Endothelial cell of umbilical vein (primary cell): Measurements from ENCODE around the gene SNX24. TPM values are rescaled to one million over a fixed set of nuclear protein-coding genes. Genes with fewer than 3 reads are reported as not detected.

Experiments used
- BruUV-seq: library from RNA; stranded (reverse); fragments of 400-500 nt; replicated peaks from 2 replicates; lab custom pipeline; 2021; lab: Mats Ljungman, UMichigan
- CTCF ChIA-PET: fragments of 300-600, 350-600 bp; sonication (Branson Sonifier 250); formaldehyde crosslinking; loops from one replicate; lab custom pipeline; 2021; ENCODE audit warnings: antibody characterized with exemption, inconsistent platforms; lab: Charles Lee
- POLR2A ChIA-PET: fragments of 300-600, 350-600 bp; sonication (Branson Sonifier 250); formaldehyde crosslinking; loops from one replicate; lab custom pipeline; 2021; ENCODE audit warnings: antibody characterized with exemption, inconsistent platforms; lab: Charles Lee
- DNase-seq: peaks from one replicate; pipeline ENCODE4 v3.0.0-alpha.2; 2011; ENCODE audit warnings: low read depth, low spot score
- FAIRE-seq: peaks from 2 replicates; lab custom pipeline; 2011; peaks lifted over from hg19 to GRCh38; lab: Jason Lieb, UNC
- H2AFZ ChIP-seq: 2 replicates; pipeline ENCODE4 v1.6.0; 2012; ENCODE audit warnings: low read depth, low read length, control low read depth, inconsistent platforms
- H3K27ac ChIP-seq: 2 replicates; pipeline ENCODE4 v1.5.1; 2011; ENCODE audit warnings: low read depth, mild to moderate bottlenecking, control low read depth, low read length, moderate library complexity; ENCODE audit not compliant: insufficient read depth
- H3K27me3 ChIP-seq, 2 experiments: 2 replicates each; pipeline versions ENCODE4 v1.6.0 to v1.6.1; 2011; ENCODE audit warnings: low read length in 2 of 2, mixed read lengths in 1 of 2; ENCODE audit not compliant: control insufficient read depth in 2 of 2, insufficient read depth in 2 of 2
- H3K36me3 ChIP-seq, 2 experiments: 2 replicates in 1 of 2; 3 replicates in 1 of 2; pipeline ENCODE4 v1.5.1; 2011; ENCODE audit warnings: low read length in 2 of 2, mild to moderate bottlenecking in 1 of 2, moderate library complexity in 1 of 2; ENCODE audit not compliant: control insufficient read depth in 2 of 2, insufficient read depth in 2 of 2; ENCODE audit errors: extremely low read depth in 1 of 2
- H3K4me1 ChIP-seq: 3 replicates; pipeline ENCODE4 v1.5.1; 2011; ENCODE audit warnings: mild to moderate bottlenecking, low read length; ENCODE audit not compliant: control insufficient read depth, insufficient read depth; ENCODE audit errors: extremely low read depth
- H3K4me2 ChIP-seq: 2 replicates; pipeline ENCODE4 v1.6.1; 2011; ENCODE audit warnings: low read length, control low read depth, mixed read lengths; ENCODE audit not compliant: insufficient read depth
- H3K4me3 ChIP-seq, 3 experiments: fragments of 200-600 bp in 1 of 3; sonication (generic), shearing (Covaris generic) in 1 of 3; replicated peaks in 1 of 3; 2 replicates each; pipeline ENCODE4 v1.5.1; 2011 to 2016; ENCODE audit warnings: control low read depth in 3 of 3, low read length in 3 of 3, mild to moderate bottlenecking in 2 of 3, inconsistent platforms in 1 of 3, low read depth in 1 of 3, moderate library complexity in 1 of 3; ENCODE audit not compliant: insufficient read depth in 1 of 3
- H3K79me2 ChIP-seq: 2 replicates; pipeline ENCODE4 v1.6.0; 2012; ENCODE audit warnings: low read length, inconsistent platforms; ENCODE audit not compliant: control insufficient read depth, insufficient read depth
- H3K9ac ChIP-seq: replicated peaks from 2 replicates; pipeline ENCODE3; 2011; ENCODE audit warnings: low read length, control low read depth; ENCODE audit not compliant: insufficient read depth; ENCODE audit errors: extremely low read depth
- H3K9me1 ChIP-seq: replicated peaks from 3 replicates; pipeline ENCODE4 v1.6.0; 2011; ENCODE audit warnings: mild to moderate bottlenecking, low read length; ENCODE audit not compliant: control insufficient read depth, insufficient read depth; ENCODE audit errors: extremely low read depth
- H3K9me3 ChIP-seq: replicated peaks from 2 replicates; pipeline ENCODE4 v1.5.1; 2012; ENCODE audit warnings: low read length, inconsistent platforms; ENCODE audit not compliant: control insufficient read depth, insufficient read depth
- H4K20me1 ChIP-seq: replicated peaks from 2 replicates; pipeline ENCODE3; 2011; ENCODE audit warnings: mild to moderate bottlenecking, low read length; ENCODE audit not compliant: control insufficient read depth, insufficient read depth; ENCODE audit errors: extremely low read depth
- EZH2 ChIP-seq: IDR thresholded peaks from 2 replicates; pipeline ENCODE4 v1.6.1; 2012; ENCODE audit warnings: borderline replicate concordance, low read depth, mild to moderate bottlenecking, moderate library complexity, low read length, inconsistent platforms; ENCODE audit not compliant: severe bottlenecking
- FOS ChIP-seq: IDR thresholded peaks from 2 replicates; pipeline ENCODE4 v1.6.1; 2011; ENCODE audit warnings: mild to moderate bottlenecking, low read length, moderate library complexity, borderline replicate concordance; ENCODE audit not compliant: insufficient read depth
- GATA2 ChIP-seq: IDR thresholded peaks from 2 replicates; pipeline ENCODE4 v1.7.0; 2011; ENCODE audit warnings: low read depth, mild to moderate bottlenecking, moderate library complexity, mixed read lengths, low read length; ENCODE audit not compliant: insufficient read length, insufficient read depth
- JUN ChIP-seq: IDR thresholded peaks from 2 replicates; pipeline ENCODE4 v1.6.1; 2011; ENCODE audit warnings: borderline replicate concordance, low read depth; ENCODE audit not compliant: insufficient read length, insufficient read depth
- MYC ChIP-seq: IDR thresholded peaks from one replicate; pipeline ENCODE4 v1.6.1; 2011; ENCODE audit warnings: mild to moderate bottlenecking, low read depth, low read length
- POLR2A ChIP-seq: IDR thresholded peaks from 2 replicates; pipeline ENCODE4 v1.6.1; 2012; ENCODE audit warnings: low read depth, mild to moderate bottlenecking, control low read depth, low read length
- POLR2AphosphoS5 ChIP-seq: IDR thresholded peaks from 2 replicates; pipeline ENCODE4 v1.6.1; 2012; ENCODE audit warnings: low read depth, mild to moderate bottlenecking, control low read depth, low read length, moderate library complexity; ENCODE audit not compliant: insufficient read depth
- dilution Hi-C: fragments of 300-500 bp; cut with MboI; formaldehyde crosslinking; loops from one replicate; pipeline ENCODE4 v1.15.0; 2019; ENCODE audit warnings: low sequenced_read_pairs; ENCODE audit not compliant: extremely low pct_ligation_motif_present
- intact Hi-C: fragments of 100-400 bp; cut with micrococcal nuclease; formaldehyde crosslinking; loops from one replicate; pipeline ENCODE4 v1.10.0; 2022
- polyA plus RNA-seq, 4 experiments: library from polyadenylated mRNA; depleted of rRNA in 3 of 4; stranded (reverse) in 3 of 4; unstranded in 1 of 4; fragments of >200 nt; gene quantifications; 2 replicates each; pipeline versions ENCODE4 v1.2.1 to v1.2.3, GENCODE V29; 2011 to 2012; ENCODE audit warnings: missing spikeins in 1 of 4
- total RNA-seq: library from RNA; stranded (reverse); gene quantifications from 2 replicates; pipeline ENCODE4 v1.2.3, GENCODE V29; 2021
- TF ChIP-seq, protein P1 (sequence below), 2 donors: IDR thresholded peaks; 1 replicate in 1 of 2; 2 replicates in 1 of 2; pipeline ENCODE4 v1.5.1; 2011; ENCODE audit warnings: low read length in 2 of 2, mild to moderate bottlenecking in 2 of 2, moderate library complexity in 2 of 2, control low read depth in 1 of 2, inconsistent platforms in 1 of 2, low read depth in 1 of 2; ENCODE audit not compliant: insufficient read depth in 1 of 2; ENCODE audit errors: extremely low read depth in 1 of 2
- TF ChIP-seq, protein P2 (sequence below): IDR thresholded peaks from 2 replicates; pipeline ENCODE4 v1.6.1; 2011; ENCODE audit not compliant: insufficient read depth, insufficient read length

The SNX24 gene
- total and polyA plus RNA-seq, 2 donors (not counting 3 experiments of a cell fraction or from before 2014, with no cell fraction given), result 2.9 to 14.9 TPM

DNA sequence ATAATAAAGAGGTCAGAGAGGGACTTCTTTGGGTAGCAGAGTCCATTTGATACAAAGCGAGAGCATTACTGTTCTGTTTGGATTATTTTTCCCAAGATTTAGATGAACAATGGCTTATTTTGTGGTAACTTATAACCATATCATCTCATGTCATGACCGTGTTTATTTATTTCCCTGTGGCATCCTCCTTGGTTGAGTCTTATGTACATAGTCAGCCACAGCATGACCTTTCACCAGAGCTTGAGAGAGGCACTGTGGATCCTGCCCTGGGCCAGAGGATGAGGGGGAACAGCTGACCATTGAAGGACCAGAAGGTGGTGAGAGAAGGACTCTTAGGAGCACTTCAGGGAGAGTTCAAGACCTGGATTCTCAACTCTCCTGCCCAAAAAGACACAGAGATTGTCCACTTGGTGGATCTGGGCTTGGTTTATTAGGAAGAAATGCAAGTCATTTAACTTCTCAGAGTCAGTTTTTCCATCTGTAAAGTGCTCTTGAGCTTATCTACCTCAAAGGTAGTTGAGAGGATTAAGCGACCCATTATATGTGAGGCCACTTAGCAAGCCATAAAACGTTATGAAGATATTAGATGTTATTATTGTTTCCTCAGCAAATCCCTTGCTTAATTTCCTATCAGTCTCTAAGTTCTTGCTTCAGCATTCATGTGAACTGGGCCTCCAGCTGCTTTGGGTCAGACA, 139.7 kb downstream of the SNX24 start:
- ChIA-PET POLR2A (no interaction called here), CTCF (no interaction called here)
- no peaks in the 10 kb centered on the region for H3K9me1 ChIP-seq
- H3K27ac ChIP-seq, result no peak overlapping the region
- TF ChIP-seq POLR2AphosphoS5, result no peak
- no peak for TF ChIP-seq FOS
- no peak for TF ChIP-seq POLR2A
- no peak for TF ChIP-seq JUN
- TF ChIP-seq, protein P1, sequence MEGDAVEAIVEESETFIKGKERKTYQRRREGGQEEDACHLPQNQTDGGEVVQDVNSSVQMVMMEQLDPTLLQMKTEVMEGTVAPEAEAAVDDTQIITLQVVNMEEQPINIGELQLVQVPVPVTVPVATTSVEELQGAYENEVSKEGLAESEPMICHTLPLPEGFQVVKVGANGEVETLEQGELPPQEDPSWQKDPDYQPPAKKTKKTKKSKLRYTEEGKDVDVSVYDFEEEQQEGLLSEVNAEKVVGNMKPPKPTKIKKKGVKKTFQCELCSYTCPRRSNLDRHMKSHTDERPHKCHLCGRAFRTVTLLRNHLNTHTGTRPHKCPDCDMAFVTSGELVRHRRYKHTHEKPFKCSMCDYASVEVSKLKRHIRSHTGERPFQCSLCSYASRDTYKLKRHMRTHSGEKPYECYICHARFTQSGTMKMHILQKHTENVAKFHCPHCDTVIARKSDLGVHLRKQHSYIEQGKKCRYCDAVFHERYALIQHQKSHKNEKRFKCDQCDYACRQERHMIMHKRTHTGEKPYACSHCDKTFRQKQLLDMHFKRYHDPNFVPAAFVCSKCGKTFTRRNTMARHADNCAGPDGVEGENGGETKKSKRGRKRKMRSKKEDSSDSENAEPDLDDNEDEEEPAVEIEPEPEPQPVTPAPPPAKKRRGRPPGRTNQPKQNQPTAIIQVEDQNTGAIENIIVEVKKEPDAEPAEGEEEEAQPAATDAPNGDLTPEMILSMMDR (IDR thresholded peaks at IDR 0.05; ENCODE audit: extremely low read depth in 1 of 2, insufficient read depth in 1 of 2, low read depth in 1 of 2, low read length in 2 of 2), result no peak
- TF ChIP-seq, protein P2, sequence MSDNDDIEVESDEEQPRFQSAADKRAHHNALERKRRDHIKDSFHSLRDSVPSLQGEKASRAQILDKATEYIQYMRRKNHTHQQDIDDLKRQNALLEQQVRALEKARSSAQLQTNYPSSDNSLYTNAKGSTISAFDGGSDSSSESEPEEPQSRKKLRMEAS, result no peak
- no peak for TF ChIP-seq GATA2
- TF ChIP-seq MYC, result no peak
- no peak for TF ChIP-seq EZH2
- H2AFZ ChIP-seq, result no peak overlapping the region
- no TSS peak for BruUV-seq
- no peaks in the 10 kb centered on the region for H3K9me3 ChIP-seq
- H3K4me1 ChIP-seq, result peaks cover 11% of the 10 kb centered on the region
- no peak overlapping the region for H3K4me2 ChIP-seq
- H3K4me3 ChIP-seq, result no peak overlapping the region
- H3K27me3 ChIP-seq, result no peaks in the 10 kb centered on the region
- no peaks in the 10 kb centered on the region for H3K36me3 ChIP-seq
- intact Hi-C loops (no loop called here), dilution Hi-C loops (no loop called here)
- H3K9ac ChIP-seq, result no peak overlapping the region
- H3K79me2 ChIP-seq, result no peaks in the 10 kb centered on the region
- no peak for FAIRE-seq
- H4K20me1 ChIP-seq, result no peaks in the 10 kb centered on the region
- DNase-seq, result no peak
